GM21528 (cell line): ENCODE results near the gene LAMB2.

Experiments
- ATAC-seq: cut with Tn5 transposase; IDR thresholded peaks from one replicate; pipeline ENCODE4 v1.9.1; 2021; ENCODE audit warnings: mild to moderate bottlenecking, moderate library complexity; ENCODE audit not compliant: unreplicated experiment, low FRiP score

Gene LAMB2

DNA sequence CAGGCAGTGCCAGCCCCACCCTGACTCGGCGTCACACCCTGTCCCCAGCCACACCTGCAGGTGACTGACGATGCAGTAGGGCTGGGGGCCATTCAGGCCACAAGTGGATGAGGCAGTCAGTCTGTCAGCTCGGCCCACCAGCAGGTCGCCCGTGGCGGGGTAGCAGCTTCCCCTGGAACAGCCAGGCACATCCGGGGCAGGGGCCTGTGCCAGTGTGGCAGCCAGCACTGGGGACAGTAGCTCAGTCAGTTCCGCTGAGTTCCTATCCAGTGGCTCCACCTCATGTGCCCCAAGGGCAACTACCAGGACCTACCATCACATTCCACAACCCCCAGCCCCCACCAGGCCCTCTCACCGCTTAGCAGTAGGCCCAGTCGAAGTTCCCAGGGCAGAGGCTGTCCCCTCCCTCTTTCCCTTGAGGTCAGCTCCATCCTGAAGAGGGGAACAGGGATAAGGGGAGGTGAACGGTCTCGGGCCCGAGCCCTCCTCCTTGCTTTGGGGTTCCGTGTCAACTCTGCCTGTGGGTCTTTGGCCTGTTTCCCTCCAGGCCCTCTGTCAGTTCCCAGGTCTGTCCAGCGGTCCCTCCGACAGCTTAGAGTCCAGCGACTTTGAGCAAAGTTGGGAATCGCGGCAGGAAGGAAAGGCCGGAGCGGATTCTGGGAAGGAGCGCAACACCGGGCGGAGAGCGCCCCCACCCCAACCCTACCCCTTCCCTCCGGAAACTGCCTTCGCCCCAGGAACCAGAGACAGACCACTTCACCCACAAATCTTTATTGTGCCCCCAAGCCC is at the start of gene LAMB2:
Gene LAMB2 (minus strand): TSS at position 614 of the 789 bp plus-strand sequence. CDS start 183 bp downstream, at position 431.
- ATAC-seq = no peak

DNA sequence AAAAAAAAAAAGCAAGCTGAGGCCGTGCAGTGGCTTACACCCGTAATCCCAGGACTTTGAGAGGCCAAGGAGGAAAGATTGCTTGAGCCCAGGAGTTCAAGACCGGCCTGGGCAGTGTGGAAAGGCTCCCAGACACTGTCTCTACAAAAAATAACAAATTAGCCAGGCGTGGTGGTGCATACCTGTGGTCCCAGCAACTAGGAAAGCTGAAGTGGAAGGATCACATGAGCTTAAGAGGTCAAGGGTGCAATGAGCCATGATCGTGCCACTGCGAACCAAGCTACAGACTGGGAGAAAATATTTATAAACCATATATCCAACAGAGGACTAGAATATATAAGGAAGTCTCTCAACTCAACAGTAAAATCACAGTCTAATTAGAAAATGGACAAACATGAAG is 48.5 kb upstream of the LAMB2 start:
- ATAC-seq = no peak

DNA sequence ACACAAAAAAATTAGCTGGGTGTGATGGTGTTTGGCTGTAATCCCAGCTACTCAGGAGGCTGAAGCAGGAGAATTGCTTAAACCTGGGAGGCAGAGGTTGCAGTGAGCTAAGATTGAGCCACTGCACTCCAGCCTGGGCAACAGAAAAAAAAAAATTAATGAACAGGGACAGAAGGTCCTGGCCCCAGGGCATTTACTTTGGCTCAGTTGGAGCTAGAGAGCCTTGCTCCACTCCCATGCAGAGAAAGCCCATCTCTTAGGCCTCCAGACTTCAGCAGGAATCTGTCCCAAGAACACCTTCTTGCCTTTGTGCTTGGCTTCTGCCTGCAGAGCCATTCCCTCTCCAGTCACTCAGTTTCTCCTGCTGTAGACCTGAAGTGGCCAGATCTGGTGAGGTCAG is 47.3 kb upstream of the LAMB2 start:
- no peak for ATAC-seq

DNA sequence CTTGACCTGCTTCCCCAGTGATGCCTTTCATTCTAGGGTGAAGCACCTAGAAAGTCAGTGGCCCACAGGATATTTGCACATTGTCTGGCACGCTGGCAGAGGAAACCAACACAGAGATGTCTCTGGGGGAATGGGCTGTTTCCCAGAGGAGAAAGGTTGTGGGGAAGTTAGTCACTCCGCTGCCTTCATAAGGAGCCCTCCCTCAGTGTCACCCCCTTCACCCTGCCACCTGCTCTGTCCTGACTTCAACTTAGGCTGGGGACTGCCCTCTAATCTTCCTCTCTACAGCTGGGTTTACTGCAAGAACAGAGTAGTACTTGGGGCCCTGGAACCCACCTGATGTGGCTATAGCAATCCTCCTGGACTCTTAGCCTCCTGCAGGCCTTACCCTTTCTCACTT is 44.2 kb upstream of the LAMB2 start:
- ATAC-seq = no peak

DNA sequence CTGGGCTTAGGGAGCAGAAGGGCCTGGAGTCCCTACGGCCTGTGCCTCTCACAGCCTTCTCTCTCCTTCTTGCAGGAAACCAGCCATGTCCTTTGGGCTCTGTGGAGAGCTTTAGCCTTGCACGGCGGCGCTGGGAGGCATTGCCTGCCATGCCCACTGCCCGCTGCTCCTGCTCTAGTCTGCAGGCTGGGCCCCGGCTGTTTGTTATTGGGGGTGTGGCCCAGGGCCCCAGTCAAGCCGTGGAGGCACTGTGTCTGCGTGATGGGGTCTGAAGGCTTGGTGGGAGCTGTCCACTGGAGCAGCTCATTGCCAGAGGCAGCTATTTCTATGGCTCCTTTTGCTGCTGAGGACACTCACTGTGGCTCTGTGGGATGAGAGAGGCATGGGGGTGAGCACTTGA is 42.7 kb upstream of the LAMB2 start:
- no peak for ATAC-seq

DNA sequence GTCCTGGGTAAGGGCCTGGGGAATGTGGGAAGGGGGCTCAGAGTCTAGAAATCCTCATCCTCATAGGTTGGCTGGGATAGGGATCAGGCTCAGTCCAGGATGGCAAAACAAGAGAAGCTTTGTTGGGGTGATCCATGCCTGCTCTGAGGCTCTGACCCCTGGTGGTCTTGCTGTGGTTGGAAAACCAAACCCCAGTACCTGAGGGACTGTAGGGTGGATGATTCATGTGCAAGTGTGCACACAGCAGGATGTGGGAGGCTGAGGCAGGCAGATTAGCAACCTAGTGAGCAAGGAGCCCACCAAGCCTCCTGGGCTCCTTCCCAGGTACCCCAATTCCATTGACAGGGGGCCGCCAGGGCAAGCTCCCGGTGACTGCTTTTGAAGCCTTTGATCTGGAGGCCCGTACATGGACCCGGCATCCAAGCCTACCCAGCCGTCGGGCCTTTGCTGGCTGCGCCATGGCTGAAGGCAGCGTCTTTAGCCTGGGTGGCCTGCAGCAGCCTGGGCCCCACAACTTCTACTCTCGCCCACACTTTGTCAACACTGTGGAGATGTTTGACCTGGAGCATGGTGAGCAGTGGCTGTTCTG is 41.6 kb upstream of the LAMB2 start:
- ATAC-seq = no peak

DNA sequence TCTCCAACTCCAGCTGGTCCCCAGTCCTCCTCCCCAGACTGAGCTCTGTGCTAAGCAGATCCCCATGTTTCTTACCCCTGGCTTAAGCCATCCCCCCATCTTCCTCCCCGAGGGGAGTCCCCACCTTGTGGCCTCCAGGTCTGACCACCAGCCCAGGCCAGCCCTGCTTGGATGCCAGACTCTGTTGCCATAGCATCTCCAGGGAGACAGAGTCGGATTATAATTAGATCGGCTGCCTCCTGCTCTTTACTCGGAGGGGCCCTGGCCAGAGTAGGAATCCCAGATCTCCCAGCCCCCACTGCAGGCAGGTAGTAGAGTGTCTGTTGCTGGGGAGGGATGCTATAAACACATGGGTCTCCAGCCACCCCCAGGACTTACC is 40.9 kb upstream of the LAMB2 start:
- no peak for ATAC-seq

DNA sequence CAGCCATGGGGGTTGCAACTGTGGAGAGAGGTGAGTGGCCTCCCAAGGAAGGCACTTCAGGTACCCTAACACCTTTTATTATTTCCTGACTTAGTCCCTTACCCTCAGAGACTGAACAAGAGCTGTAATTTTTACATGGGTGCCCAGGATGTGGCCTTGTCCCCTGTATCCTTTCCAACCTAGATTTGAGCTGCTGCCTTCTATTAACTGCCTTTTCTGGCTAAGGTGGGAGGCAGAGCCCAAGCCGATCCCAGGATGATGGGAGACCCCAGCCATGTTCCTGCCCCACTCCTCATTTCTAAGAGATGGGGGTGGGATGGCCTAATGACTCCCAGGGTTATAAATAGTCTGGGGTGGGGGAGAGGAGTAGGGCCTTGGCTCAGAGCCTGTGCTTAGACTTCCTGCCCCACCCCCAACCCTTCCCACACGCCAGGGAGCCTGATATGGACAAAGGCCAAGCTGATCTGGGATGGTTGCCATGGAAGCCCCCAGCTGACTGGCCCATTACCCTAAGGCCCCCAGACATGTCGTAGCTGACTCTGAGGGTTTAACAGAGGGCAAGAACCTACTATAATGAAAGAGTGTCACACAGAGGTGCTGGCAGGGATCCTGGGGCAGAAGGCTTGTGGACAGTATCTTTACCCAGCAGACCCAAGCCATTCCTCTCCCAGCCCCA is 40.4 kb upstream of the LAMB2 start:
- ATAC-seq = no peak

DNA sequence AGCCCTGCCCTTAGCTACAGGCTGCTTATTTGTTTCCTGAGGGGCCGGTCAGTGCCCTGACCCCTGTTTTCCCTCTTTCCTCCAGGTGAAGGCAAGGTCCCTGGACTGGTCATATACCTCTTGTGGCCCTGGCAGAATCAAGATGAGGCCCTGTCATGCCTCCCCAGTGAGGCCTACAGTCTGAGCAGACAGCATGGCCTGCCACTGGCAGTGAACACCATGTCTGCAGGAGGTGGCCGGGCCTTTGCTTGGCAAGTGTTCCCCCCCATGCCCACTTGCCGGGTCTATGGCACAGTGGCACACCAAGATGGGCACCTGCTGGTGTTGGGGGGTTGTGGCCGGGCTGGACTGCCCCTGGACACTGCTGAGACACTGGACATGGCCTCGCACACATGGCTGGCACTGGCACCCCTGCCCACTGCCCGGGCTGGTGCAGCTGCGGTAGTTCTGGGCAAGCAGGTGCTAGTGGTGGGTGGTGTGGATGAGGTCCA is 39.7 kb upstream of the LAMB2 start:
- no peak for ATAC-seq

DNA sequence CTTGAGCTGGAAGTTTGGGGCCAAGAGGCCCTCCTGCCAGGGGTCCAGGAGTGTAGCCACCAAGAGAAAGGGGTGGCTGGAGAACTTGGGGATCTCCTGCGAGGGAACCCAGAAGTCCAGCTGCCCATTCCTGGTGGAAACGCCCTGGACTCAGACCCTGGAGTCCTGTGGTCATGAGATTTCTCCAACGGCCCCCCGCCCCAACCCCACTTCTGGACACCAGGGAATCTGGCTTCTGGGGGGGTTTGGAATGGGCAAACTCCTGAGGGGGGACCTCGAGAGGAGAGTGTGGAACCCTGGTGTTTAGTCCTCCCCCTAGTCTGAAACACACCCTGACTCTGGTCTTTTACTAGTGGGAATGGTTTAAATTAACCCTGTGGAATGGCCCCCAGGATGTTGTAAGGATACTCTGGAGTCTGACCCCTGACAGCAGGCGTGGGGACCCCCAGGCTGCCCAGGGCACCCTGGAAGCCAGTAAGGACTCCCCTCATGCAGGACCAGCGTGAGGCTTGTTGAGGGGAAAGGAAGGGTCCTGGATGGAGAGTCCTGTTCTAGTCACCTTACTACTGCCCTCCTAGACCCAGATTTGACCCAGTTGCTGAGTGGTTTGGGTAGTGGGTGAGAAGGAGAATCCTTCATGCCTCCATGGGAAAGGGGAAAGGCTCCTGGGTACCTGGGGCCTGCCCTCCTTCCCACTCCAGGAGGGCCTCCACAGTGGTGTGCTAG is 39.1 kb upstream of the LAMB2 start:
- no peak for ATAC-seq

DNA sequence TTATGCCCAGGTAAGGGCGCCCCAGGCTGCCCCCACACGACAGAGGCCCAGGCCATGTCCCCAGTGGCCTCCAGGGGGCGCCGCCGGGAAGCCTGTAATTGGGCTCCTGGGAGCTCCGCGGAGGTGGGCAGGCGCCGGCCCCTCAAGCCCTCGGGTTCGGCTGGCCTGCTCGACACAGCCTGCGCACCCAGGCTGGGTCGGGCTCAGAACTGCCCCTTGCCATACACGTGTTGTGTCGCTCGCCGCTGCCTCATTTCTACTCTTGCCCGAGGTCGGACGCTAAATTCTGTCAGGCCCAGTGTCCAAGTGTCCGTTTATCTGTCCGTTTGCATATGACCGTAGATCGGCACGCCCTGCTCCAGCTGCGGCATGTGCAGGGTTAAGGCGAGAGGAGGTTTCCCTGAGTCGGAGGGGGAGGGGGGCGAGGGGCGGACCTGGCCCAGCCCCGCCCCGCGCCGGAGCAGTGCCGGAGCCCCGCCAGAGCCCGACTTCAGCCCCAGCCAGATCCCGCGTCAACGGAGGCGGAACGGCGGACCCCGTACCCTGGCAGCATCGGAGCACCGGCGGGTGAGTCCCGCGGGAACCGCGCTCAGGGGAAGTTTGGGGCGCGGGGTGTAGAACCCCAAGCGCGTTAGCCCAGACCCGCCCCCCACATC is 38.4 kb upstream of the LAMB2 start, which contains the start of gene KLHDC8B:
Gene KLHDC8B (plus strand): TSS at position 480 of the 656 bp plus-strand sequence. CDS start 1,172 bp downstream, outside the sequence.
- no peak for ATAC-seq

DNA sequence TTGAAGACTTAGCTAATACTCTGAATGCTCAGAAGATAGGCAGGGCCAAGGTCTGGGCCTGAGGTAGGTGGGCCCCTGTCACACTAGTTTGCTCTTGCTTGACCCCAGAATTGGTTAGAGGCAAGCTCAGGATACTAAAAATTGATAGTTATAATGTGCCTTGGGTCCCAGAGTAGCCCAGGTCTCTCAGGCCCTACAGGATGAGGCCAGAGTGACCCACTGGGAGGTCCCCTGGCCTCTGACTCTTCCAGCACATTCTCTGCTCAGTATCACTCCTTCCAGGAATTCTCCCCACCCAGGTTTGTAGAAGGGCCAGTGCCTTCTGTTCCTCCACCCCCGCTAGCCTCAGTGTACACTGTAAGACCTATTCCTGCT is 37.9 kb upstream of the LAMB2 start:
- no peak for ATAC-seq

DNA sequence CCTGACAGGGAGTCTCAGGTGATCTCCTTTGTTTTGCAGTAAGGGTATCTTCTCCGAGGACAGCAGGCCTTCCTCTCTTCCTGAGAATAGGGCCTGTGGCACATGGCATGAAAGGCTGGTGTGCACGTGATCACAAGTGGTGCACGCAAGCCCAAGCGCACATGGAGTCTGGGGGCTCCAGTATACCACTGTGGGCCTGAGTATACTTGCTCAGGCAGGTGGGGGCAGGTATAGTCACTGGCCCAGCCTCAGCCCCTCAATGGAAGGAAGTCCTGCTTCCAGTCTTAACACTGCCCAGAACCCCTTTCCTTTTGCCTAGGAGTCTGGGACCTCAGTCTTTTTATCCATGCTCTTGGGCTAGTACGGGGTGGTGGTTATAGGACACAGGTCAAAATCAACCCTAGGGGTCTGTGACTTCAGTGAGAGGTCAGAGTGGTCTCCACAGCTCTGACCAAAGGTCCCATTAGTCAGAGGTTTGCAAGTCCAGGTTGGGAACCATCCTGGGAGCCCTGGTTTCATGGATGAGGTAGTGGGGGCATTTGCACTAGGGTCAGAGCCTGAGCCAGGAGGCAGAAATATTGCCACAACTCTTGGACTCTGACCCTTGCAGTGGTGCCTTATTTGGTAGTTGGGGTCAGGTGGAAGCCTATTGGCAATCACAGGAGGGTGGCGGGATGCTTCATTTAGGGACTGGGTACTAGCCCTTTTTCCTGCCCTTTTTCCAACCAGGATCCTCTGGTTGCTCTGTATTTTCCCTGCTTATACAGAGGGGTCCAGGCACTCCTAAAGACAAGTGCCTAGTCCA is 34.1 kb upstream of the LAMB2 start:
- no peak for ATAC-seq

DNA sequence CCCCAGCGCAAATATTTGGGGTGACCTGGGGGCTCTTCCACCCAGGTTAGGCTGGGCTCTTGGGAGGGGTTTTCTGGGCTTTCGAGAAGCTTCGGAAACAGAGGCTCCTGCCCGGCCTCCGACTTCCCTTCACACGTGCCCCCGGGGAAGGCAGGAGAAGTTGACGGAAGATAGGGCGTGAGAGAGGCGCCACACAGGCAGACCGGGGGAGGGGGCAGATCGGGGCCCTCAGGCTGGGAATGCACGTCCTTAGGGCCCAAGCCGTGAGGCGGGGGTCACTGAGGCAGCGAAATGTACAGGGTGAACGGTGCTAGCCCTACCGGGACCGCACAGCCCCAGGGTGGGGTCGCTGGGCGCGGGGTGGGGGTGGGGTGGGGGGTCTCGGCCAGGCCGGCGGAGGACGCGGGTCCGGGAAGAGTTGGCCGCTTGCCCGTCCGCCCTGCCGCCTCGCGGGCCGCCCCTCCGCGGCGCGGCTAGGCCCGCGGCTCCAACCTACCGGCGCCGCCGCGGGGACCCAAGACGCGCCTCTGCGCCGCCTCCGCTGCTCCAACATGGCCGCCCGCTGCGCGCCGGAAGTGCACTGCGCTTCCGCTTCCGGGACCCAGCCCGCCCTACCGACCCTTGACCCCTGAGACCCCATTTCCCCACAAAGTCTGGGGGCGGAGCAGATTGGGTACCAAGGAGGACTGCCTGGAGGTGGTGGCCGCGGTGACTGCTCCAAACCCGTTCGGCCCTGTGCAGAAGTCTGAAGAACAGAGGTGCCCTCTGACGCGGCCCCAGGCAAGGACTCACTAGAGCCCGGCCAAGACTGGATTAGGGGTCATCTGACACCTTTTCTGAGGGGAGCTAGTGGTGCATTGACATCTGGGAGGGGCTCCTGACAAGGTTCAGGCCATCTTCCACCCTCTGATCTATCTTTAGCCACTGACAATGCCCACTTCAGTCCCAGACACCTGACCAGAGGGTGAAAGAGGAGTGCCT is 33.2 kb upstream of the LAMB2 start, which contains the start of gene CCDC71:
Gene CCDC71 (minus strand): TSS at position 561 of the 981 bp plus-strand sequence. CDS start 2,123 bp downstream, outside the sequence.
- peak; percentile 72 for ATAC-seq

DNA sequence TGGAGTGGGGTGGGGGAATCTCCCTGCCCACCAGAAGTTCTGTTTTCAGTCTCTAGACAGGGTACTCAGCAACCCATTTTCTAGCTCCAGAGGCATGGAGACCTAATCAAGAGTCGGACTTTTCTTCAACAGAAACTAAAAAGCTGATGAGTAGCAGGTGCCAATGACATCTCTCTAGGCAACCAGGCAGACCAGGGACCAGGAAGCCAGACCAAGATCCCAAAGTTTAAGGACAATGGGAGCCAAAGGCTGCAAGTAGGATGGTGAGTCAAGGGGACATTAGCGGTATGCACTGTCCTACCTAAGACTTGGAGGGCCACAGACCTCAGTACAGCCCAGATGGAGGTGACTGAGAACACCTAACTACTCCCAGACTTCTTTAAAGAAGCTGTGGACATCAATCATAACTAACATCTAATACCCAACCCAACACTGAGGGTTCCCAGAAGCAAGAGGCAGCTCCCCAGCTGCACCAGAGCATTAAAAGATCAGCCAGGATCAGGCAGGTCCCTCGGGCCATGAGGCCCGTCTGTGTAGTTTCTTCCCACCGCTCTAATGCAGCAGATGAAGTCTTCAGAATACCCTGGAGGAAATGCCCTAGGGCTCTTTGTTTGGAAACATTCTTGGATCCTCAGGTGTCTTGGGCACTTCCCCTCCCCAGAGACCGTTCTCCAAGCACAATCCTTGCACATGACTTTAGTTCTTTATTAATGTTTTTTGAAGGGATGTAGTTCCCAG is 32.3 kb upstream of the LAMB2 start:
- no peak for ATAC-seq

DNA sequence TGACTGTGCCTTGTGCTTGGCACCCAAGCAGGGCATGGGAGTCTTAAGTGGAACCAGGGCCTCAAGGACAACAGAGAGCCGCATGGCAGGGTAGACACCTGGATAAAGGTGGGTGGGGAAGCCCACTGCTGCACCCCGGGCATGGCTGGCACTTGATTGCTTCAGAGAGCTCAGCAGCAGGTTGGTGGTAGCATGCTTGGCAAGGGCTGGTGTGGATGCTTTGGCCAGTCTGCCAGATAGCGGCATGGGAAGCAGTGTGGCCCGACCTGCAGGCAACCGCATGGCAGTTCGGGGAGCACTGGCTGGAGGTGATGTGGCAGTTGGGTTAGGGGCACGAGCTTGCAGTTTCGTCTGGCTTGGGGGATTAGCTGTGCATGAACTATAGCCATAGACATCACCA is 30.8 kb upstream of the LAMB2 start:
- ATAC-seq = no peak

DNA sequence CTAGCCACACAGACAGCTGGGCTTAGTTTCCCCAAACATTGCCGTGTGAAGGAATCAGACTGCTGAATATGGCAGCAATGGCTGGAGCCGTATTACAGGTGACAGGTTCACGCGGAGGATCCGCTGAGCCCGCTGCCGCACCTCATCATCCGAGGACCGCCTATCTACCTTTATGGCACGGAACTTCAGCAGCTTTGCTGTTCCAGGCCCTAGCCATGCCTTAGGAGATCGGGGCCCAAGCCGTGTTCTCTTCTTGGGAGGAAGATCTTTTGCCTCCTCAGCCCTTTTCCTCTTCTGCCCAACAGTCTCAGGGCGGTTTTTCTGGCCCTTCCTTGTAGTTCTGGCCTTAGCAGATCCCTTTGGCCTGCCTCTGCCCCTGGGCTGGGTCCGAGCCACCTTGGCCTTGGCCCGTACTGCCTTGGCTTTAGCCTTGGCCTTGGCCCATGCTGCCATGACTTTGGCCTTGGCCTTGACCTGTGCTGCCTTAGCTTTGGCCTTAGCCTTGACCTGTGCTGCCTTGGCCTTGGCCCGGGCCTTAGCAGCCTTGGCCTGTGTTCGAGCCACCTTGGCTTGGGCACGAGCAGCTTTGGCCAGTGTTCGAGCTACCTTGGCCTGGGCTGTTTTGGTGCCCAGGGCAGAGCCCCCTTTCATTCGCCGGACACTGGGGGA is 30.0 kb upstream of the LAMB2 start:
- no peak for ATAC-seq
